ENCODE data around the gene EPS8L1.

Gene EPS8L1

DNA sequence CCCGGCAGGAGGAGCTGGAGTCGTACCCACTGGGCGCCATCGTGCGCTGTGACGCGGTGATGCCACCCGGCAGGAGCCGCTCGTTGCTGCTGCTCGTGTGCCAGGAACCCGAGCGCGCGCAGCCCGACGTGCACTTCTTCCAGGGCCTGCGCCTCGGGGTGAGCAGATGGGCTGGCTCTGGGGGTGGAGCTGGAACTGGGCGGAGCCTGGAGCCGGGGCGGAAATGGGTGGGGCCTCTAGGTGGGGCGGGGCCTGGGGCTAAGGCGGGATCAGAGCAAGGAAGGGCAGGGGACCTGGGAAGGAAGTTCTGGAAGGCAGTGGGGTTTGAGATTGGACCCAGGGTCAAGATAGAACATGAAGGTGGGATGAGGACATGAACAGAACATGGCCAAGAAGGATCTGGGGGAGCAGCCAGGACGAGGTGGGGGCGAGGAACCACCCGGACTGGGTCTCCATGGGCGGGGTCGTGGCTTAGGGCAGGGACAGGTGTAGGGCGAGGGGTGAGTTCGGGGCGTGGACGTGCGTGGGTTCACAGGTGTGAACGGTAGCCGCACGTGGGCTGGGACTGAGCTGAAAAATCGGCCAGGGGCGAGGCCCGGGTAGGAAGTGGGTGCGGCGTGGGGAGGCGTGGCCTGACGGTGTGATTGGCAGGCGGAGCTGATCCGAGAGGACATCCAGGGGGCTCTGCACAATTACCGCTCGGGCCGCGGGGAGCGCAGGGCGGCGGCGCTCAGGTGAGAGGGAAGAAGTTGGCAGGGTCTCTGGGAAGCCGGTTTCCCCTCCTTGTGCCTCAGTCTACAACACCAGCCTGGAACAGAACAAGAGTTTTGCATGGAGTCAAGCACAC is 4.7 kb downstream of the EPS8L1 start:
- no peak for DNase-seq (ENCODE audit: low read depth)

DNA sequence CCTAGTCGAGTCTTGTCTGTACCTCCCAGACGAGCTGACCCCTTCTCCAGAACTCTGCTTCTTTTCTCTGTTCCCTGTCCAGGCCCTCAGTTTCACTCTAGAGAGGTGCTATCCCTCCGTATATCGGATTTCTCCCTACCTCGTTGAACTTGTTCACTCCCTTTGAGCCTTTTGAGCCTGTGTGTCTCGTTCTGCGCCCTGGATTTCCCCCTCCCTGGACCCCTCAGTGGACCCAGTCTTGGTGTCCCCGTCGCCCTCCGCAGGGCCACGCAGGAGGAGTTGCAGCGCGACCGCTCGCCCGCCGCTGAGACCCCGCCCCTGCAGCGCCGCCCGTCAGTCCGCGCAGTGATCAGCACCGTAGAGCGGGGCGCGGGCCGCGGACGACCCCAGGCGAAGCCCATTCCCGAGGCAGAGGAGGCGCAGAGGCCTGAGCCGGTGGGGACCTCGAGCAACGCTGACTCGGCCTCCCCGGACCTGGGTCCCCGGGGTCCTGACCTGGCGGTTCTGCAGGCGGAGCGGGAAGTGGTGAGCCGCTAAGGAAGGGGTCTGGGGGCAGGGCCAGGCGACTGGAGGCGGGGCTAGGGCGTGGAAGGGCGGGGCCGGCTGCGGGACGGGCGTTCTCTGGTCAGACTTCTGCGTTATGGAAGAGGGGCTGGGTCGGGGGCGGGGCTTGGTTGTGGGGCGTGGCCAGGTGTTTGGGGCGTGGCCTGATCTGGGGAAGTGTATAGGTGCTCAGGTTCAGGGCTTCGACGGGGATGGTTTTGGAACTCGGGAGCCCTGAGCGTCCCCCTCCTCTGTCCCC is 5.5 kb downstream of the EPS8L1 start:
- no peak for DNase-seq (ENCODE audit: low read depth)

DNA sequence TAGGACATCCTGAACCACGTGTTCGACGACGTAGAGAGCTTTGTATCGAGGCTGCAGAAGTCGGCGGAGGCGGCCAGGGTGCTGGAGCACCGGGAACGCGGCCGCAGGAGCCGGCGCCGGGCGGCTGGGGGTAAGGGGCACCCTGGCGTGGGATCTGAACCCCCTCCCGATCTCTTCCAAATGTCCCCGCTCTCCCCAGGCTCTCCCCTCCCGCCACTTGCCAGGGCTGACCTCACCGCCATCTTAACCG is 6.0 kb downstream of the EPS8L1 start:
- DNase-seq (ENCODE audit: low read depth), result no peak

DNA sequence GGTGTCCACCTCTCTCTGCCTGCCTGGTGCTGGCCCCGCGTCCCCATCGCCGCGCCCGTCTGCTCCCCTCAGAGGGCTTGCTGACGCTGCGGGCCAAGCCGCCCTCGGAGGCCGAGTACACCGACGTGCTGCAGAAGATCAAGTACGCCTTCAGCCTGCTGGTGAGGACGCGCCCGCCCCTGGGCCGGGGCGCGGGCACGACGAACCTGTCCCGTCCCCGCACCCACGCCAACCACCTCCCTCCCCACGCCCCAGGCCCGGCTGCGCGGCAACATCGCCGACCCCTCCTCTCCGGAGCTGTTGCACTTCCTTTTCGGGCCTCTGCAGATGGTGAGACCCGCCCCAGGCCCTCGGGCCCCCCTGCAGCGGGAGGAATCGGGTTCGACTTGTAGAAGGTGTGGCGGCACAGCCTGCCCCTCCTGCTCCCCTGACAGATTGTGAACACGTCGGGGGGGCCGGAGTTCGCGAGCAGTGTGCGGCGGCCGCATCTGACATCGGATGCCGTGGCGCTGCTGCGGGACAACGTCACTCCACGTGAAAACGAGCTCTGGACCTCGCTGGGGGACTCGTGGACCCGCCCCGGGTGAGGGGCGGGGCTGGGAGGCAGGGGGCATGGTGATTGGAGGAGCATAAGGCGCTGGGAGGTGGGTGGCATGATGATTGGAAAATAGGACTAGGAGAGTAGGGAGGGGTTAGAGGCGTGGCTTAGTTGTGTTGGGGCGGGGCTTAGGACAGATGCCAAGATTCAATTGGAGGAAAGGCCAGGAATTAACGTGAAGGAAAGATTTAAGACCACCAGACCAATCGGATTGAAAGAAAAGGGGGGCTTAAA is 6.6 kb downstream of the EPS8L1 start:
- DNase-seq (ENCODE audit: low read depth), result no peak

DNA sequence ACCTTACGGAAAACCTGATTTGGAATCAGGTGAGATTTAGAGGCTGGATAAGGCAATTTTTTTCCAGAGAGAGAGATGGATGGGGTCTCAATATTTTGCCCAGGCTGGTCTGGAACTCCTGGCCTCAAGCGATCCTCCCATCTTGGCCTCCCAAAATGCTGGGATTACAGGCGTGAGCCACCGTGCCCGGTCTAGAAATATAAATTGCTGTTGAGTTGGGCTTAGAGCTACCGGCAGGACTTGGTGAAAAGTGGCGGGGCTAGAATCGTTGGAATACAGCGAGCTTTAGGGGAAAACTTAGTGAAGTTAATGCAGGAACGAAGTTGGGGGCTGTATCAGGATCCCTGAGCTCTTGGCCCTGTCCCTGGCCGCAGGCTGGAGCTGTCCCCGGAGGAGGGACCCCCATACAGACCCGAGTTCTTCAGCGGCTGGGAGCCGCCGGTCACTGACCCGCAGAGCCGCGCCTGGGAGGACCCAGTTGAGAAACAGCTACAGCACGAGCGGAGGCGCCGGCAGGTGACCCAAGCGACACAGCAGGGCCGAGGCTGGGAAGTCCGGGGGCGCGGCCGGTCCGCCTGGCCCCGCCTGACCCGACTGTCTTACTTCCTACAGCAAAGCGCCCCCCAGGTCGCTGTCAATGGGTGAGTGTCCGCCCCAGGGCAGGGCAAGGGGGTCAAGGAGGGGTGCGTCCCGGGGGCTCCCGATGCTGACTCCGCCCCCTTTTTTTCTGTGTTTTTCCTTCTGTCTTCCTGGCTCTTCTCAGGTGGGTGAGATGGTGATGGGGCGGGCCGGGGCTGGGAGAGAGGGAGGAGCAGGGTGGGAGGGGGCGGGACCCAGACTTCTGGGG is 7.6 kb downstream of the EPS8L1 start:
- DNase-seq (ENCODE audit: low read depth), result no peak

DNA sequence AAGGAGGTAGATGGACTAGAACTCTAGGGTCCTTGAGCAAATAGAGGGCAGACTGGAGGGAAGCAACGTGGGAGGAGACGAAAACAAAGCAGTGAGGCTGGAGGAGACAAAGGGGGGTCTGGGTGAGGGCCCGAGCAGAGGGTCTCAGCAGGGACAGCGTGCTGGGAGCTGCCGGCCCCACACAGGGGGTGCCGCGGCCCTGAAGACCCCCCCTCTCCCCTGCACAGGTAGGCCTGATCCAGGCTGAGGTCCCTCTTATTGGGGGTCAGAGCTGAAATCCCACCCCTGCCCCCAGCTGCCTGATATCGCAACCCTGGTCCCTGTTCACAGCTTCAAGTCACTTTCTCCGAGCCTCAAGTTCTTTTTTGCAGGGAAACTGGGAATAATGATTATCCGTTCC is 8.7 kb downstream of the EPS8L1 start:
- no peak for DNase-seq (ENCODE audit: low read depth)

DNA sequence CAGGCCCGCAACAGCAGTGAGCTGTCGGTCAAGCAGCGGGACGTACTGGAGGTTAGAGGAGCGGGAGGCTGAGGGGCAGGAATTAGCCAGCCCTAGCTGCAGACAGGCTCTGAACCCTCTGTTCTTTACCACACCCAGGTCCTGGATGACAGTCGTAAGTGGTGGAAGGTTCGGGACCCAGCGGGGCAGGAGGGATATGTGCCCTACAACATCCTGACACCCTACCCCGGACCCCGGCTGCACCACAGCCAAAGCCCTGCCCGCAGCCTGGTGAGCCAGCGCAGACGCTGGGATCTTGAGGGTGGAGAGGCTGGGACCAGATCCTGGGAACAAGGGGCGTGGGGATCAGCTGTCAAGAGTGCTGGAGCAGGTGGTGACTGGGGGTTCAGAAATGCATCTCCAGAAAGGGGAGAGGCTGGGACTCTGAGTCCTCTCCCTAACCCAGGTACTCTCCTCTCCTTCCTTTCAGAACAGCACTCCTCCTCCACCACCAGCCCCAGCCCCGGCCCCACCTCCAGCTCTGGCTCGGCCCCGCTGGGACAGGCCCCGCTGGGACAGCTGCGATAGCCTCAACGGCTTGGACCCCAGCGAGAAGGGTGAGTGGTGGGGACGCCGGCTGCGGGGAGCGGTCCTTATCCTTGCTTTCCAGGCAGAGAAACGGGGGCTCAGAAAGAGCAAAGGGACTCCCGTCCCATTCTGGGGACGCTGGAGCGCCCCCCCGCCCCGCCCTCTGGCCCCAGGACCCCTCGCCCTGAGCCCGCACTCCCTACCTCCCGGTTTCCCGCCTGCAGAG is 10.4 kb downstream of the EPS8L1 start:
- no peak for DNase-seq (ENCODE audit: low read depth)

DNA sequence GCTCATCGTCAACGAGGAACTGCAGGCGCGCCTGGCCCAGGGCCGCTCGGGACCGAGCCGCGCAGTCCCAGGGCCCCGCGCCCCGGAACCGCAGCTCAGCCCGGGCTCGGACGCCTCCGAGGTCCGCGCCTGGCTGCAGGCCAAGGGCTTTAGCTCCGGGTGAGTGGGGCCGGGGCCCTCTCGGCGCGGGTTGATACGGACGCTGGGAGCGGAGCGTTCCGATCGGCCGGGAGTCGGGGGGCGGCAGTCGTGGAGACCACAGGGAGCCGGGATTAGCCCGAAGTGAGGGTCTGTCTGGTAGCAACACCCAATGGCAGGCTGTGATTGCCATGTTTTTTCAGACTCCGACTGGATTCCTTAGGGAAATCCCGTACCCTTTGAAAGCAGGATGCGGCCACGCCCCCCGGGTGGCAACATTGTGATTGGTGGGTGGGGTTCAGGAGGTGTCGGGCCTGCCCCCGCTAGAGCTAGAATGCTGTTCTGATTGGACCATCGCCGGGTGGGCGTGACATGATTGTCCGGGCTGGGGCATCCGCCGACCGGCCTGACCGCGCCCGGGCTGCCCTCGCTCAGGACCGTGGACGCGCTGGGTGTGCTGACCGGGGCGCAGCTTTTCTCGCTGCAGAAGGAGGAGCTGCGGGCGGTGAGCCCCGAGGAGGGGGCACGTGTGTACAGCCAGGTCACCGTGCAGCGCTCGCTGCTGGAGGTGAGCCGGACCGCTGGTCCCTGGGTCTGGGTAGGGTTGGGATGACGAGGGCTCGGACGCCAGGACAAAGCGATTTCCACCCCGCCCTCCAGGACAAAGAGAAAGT is 11.3 kb downstream of the EPS8L1 start:
- no peak for DNase-seq (ENCODE audit: low read depth)

DNA sequence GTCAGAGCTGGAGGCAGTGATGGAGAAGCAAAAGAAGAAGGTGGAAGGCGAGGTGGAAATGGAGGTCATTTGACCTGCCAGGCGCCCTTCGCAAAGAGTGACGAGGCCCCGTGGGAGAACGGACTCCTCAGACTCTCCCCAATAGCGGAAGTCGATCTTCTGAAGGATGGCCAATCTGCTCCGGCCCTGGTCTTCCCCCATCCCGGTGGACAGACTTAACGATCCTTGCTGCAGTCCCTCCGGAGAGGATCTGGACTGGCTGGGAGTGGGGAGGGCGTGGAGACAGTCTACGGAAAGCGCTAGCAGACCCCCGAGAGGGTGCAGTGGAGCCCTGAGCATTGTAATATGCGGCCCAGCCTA is 11.9 kb downstream of the EPS8L1 start:
- DNase-seq (ENCODE audit: low read depth), result no peak

DNA sequence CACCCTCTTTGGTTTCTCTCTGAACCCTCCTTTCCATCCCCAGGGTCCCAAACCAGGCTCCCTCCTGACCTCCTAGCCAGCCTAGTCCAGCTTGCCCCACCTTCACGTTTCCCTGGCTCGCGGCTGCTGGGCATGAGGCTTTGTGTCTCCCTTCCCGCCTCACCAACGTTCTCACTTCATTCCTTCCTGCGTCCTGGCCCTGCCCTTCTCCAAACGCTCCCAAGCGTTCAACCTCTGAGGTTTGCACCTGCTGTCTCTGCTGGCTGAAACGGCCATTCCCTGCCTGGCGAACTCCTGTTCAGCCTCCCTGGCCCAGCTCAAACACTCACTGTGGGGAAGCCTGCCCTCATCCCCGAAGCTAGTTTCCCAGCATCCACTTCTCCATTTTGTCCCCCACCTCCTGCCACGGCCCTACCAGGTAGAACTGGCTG is 12.4 kb downstream of the EPS8L1 start:
- no peak for DNase-seq (ENCODE audit: low read depth)

DNA sequence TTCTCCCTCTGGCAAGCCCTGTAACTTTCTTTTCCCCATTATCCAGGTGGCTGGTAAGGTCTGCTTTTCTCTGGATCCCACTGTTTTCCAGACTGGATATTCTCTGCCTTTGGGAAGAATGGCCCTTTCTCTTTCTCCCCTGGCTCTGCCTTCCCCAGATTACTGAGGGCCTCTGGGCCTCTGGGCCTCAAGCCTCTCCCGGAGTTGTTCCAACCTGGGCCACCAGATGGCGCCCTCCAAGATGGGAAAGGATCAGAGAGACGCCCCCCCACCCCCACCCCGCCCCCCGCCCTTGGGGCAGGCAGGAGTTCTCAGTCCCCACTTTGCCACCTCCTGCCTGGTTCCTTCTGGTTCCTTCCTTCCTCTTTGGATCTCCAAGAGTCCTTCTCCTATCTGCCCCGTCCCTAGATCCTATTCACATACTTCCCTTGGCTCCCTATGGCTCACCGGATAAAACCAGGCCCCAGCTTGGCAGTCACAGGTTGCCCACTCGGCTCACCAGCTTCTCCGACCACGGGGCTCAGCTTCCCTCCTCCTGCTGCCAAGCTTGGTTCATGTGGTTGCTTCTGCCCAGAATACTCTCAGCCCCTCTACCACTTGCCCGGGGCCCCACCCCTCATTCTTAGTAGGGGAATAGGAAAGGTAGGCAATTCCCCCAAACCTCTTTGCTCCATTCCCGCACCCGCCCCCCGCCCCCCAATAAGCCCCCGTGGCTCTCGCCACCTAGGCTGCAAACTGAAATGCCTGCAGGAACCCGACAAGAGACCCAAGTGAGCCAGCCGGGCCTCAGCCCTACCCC is 13.1 kb downstream of the EPS8L1 start:
- peak; percentile 41 for DNase-seq (ENCODE audit: low read depth)

DNA sequence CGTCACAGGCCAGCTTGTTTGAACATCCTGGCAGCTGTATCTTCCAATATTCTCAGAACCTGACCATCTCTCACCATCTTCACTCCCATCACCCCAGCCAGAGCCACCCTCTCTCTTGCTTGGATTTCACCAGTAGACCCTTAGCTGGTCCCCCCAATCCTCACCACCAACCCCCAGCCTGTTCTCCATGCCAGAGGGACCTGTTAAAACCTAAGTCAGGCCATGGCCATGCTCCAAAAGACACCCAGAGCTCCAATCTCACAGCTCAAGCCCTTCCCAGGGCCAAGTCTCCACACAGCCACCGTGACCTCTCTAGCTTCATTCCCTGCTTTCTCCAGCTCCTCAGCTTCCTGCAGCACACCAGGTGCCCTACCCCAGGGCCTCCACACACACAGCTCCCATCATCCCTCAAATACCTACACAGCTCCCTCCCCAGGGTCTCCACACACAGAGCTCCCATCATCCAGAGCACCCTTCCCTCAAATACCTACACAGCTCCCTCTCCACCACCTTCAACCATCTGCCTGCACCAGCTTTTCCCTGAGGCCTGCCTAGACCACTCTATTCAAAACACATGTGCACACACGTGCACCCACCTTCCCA is 13.8 kb downstream of the EPS8L1 start:
- no peak for DNase-seq (ENCODE audit: low read depth)

DNA sequence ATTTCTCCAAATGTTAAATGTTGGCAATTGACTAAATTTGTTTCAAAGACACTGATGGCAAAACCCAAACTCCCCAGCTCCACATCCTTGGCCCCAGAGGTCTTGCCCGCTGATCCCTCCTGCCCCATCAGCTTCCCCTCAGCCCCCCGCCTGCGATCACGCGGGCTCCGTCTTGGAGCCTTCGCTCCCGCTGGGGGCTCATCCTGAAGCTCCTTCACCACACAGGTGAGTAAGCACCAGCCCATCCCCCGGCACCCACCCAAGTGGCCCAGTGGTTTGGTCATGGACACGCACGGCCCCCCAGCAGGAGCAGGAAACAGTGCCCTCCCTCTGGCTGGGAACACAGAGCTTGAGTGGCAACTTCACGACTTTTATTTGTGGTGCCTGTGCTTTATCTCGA is 14.9 kb downstream of the EPS8L1 start:
- no peak for DNase-seq (ENCODE audit: low read depth)

DNA sequence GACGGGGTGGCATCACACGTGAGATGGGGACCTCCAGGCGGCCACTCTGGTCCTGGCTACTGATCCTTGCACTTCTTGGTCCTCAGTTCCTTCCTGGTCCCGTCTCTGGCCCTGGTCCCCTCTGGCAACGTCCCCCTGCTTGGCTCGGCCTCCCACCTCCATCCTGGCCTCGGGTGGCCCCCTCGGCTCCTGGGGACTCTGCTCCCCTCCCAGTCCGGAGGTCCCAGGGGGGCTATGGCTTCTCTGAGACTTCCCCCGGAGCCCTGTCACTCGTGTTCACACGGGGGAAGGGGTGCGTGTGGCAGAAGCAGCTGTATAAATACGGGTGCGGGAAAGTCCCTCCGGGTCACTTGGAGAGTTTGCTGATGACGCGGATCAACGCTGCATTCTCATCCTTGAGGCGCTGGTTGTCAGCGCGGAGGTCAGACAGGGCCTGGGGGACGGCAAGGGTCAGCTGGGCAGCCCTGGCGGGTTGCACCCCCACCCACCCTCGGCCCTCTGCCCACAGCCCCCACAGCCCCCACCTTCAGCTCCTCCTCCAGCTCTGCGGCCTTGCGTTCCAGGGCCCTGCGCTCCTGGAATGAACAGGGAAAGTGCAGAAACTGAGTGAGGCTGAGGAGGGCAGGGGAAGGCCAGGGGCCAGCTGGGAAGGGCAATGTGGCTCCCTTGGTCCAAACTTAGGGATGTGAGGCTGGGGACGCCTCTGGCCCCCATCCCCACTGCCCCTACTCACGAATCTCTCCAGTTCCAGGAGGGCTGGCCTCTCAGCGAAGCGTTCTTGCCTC is 15.6 kb downstream of the EPS8L1 start:
- no peak for DNase-seq (ENCODE audit: low read depth)

DNA sequence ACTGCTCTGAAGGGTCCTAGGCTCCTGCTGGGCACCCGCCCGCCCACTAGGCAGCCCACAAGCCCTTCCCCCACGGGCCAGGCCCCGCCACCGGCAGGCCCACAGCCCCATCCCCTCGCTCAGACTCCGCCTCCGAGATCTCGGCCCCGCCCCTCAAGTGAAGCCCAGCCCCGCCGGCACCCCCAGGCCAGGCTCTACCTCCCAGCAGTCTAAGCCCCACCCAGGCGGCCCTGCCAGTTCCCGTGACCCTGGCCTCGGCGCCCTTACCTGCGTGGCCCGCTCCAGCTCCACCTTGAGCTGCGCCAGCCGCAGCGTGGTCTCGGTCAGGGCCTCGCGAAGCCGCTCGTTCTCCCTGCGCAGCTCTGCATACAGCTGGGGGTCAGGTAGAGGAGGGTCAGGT is 16.3 kb downstream of the EPS8L1 start:
- no peak for DNase-seq (ENCODE audit: low read depth)

DNA sequence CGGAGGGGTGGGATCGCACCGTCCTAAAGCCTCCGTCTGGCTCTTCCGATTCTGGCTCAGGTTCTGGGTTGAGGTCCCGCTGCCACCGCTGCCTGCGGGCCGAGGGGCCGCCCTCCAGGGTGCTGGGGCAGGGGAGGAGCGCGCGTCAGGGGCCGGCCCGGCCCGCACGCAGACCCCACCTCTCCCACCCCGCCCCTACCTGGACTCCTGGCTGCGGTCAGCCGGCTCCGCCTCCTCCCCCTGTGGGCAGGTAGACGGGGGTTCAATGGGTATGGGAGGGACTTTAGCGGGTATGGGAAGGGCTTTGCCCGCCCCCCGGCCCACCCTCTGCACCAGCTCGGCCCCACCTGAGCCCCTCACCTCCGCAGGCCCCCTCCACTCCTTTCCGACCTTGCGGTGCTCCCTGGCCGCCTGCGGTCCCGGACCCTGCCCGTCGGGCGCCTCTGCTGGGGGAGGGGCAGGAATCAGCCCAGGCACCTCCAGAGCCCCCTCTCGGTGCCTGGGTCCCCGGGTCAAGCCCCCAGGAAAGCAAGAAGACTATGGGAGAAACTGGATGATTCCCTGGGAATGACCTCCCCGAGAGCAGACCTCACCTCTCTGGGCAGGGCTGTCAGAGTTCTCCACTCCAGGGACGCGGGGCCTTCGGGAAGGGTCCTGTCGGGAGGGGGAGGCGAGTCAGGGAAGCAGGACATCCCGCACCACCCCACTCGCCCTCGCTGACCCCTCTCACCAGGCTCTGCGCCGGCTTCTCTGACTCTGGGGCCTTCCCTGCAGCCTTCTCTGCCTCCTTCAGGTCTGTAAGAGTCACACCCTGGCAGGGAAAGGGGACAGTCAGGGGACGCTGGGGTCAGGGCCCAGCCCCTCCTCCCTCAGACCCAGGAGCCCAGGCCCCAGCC is 17.0 kb downstream of the EPS8L1 start:
- DNase-seq (ENCODE audit: low read depth), result no peak

Data from HS-27A (cell line).